SK-N-SH (cell line): ENCODE results near the gene C14orf180. TPM values are rescaled to one million over a fixed set of nuclear protein-coding genes. Genes with fewer than 3 reads are reported as not detected.

ENCODE experiments used
- CTCF ChIA-PET: fragments of 300-600, 350-600 bp; formaldehyde crosslinking; extraction: SDS; loops from one replicate; lab custom pipeline; 2021; lab: Yijun Ruan, JAX
- POLR2A ChIA-PET: fragments of 350-600 bp; sonication (Branson Sonifier 250); formaldehyde crosslinking; extraction: SDS; loops from one replicate; lab custom pipeline; 2020; ENCODE audit warnings: antibody characterized with exemption, inconsistent platforms; lab: Yijun Ruan, JAX
- DNase-seq: peaks from one replicate; pipeline ENCODE4 v3.0.0; 2012
- H2AFZ ChIP-seq: fragments of 200-600 bp; sonication (generic); 2 replicates; pipeline ENCODE4 v1.8.1; 2016; ENCODE audit warnings: antibody characterized with exemption, mild to moderate bottlenecking, low read depth
- H3F3A ChIP-seq: fragments of 200-600 bp; sonication (generic); replicated peaks from 2 replicates; pipeline ENCODE3; 2016; ENCODE audit warnings: antibody characterized with exemption, mild to moderate bottlenecking; ENCODE audit not compliant: insufficient read depth
- H3K27ac ChIP-seq, 2 experiments: fragments of 200-500 bp in 1 of 2; fragments of 200-600 bp in 1 of 2; sonication (Bioruptor generic) in 1 of 2; sonication (generic), shearing (Covaris generic) in 1 of 2; 2 replicates each; pipeline versions ENCODE4 v1.5.1 to v1.6.1; 2014 to 2016; ENCODE audit warnings: low read depth in 2 of 2, inconsistent platforms in 1 of 2, low read length in 1 of 2, mild to moderate bottlenecking in 1 of 2, mixed read lengths in 1 of 2
- H3K27me3 ChIP-seq: fragments of 200-600 bp; sonication (generic), shearing (Covaris generic); 2 replicates; pipeline ENCODE4 v1.6.1; 2016; ENCODE audit warnings: mixed run types; ENCODE audit not compliant: insufficient read depth
- H3K36me3 ChIP-seq, 2 experiments: fragments of 200-500 bp in 1 of 2; fragments of 200-600 bp in 1 of 2; sonication (Bioruptor generic) in 1 of 2; sonication (generic) in 1 of 2; replicated peaks in 1 of 2; 2 replicates each; pipeline versions ENCODE3 to v1.5.1; 2014 to 2016; ENCODE audit warnings: low read length in 1 of 2, mild to moderate bottlenecking in 1 of 2; ENCODE audit not compliant: insufficient read depth in 2 of 2, control insufficient read depth in 1 of 2
- H3K4me1 ChIP-seq, 2 experiments: fragments of 200-500 bp in 1 of 2; fragments of 200-600 bp in 1 of 2; sonication (Bioruptor generic) in 1 of 2; sonication (generic), shearing (Covaris generic) in 1 of 2; 2 replicates each; pipeline versions ENCODE4 v1.5.1 to v1.6.1; 2014 to 2016; ENCODE audit warnings: low read depth in 1 of 2, low read length in 1 of 2, mixed run types in 1 of 2; ENCODE audit not compliant: insufficient read depth in 2 of 2, control insufficient read depth in 1 of 2
- H3K4me2 ChIP-seq: fragments of 200-600 bp; sonication (generic), shearing (Covaris generic); 2 replicates; pipeline ENCODE4 v1.6.1; 2017; ENCODE audit warnings: mixed run types
- H3K4me3 ChIP-seq, 2 experiments: fragments of 200-500 bp in 1 of 2; fragments of 200-600 bp in 1 of 2; sonication (Bioruptor generic) in 1 of 2; sonication (generic), shearing (Covaris generic) in 1 of 2; 2 replicates each; pipeline versions ENCODE4 v1.5.1 to v1.8.1; 2014 to 2016; ENCODE audit warnings: low read depth in 2 of 2, inconsistent platforms in 1 of 2, low read length in 1 of 2, mild to moderate bottlenecking in 1 of 2, mixed read lengths in 1 of 2, moderate library complexity in 1 of 2
- H3K79me2 ChIP-seq: fragments of 200-600 bp; sonication (generic); 2 replicates; pipeline ENCODE4 v1.8.1; 2017; ENCODE audit warnings: mild to moderate bottlenecking; ENCODE audit not compliant: insufficient read depth
- H3K9ac ChIP-seq: fragments of 200-600 bp; sonication (generic); 2 replicates; pipeline ENCODE4 v1.6.1; 2017; ENCODE audit warnings: mixed run types
- H3K9me2 ChIP-seq: fragments of 200-600 bp; sonication (generic); 2 replicates; pipeline ENCODE4 v1.6.1; 2017; ENCODE audit warnings: mixed run types
- H3K9me3 ChIP-seq: fragments of 200-600 bp; sonication (generic); 2 replicates; pipeline ENCODE4 v1.6.1; 2017; ENCODE audit warnings: mixed run types, mild to moderate bottlenecking, moderate library complexity
- H4K20me1 ChIP-seq: fragments of 200-600 bp; sonication (generic); 2 replicates; pipeline ENCODE4 v1.6.1; 2017; ENCODE audit warnings: mild to moderate bottlenecking, mixed run types; ENCODE audit not compliant: insufficient read depth
- FOSL2 ChIP-seq: IDR thresholded peaks from 2 replicates; pipeline ENCODE4 v1.4.0; 2012; ENCODE audit warnings: low read depth, mild to moderate bottlenecking, moderate library complexity, borderline replicate concordance
- GABPA ChIP-seq: IDR thresholded peaks from 2 replicates; pipeline ENCODE4 v1.4.0; 2012; ENCODE audit warnings: low read depth, mild to moderate bottlenecking
- GATA2 ChIP-seq: sonication (generic); formaldehyde crosslinking; IDR thresholded peaks from 2 replicates; pipeline ENCODE4 v1.5.0; 2020; ENCODE audit warnings: mild to moderate bottlenecking, missing genetic modification reagents
- JUND ChIP-seq: IDR thresholded peaks from 2 replicates; pipeline ENCODE4 v1.4.0; 2012
- NRF1 ChIP-seq: IDR thresholded peaks from 2 replicates; pipeline ENCODE4 v1.6.1; 2012; ENCODE audit warnings: low read depth, mild to moderate bottlenecking, low read length
- POLR2AphosphoS5 ChIP-seq: IDR thresholded peaks from 2 replicates; pipeline ENCODE4 v1.6.1; 2012; ENCODE audit warnings: low read depth, low read length
- SIN3A ChIP-seq: IDR thresholded peaks from 2 replicates; pipeline ENCODE4 v1.6.1; 2012; ENCODE audit warnings: low read depth, mild to moderate bottlenecking, low read length, moderate library complexity, borderline replicate concordance
- TEAD4 ChIP-seq: IDR thresholded peaks from 2 replicates; pipeline ENCODE4 v1.4.0; 2012; ENCODE audit warnings: mild to moderate bottlenecking, borderline replicate concordance; ENCODE audit not compliant: insufficient read depth
- YY1 ChIP-seq: IDR thresholded peaks from 2 replicates; pipeline ENCODE4 v1.4.0; 2012; ENCODE audit warnings: low read depth, mild to moderate bottlenecking
- WGBS: methylation state at CpG from one replicate; pipeline ENCODE4 v1.1.6; 2017; ENCODE audit warnings: low lambda C conversion rate; 5-methylcytosine and 5-hydroxymethylcytosine counted together
- polyA plus RNA-seq, 3 experiments: library from polyadenylated mRNA; depleted of rRNA; stranded (reverse); fragments of >200 nt; gene quantifications; 2 replicates each; pipeline ENCODE4 v1.2.3, GENCODE V29; 2012
- TF ChIP-seq, protein P1 (sequence below): IDR thresholded peaks from 2 replicates; pipeline ENCODE4 v1.6.1; 2012; ENCODE audit warnings: mild to moderate bottlenecking, low read depth, low read length, moderate library complexity
- TF ChIP-seq, protein P2 (sequence below): IDR thresholded peaks from 2 replicates; pipeline ENCODE4 v1.4.0; 2012; ENCODE audit warnings: low read depth, borderline replicate concordance
- TF ChIP-seq, protein P3 (sequence below): fragments of 150-350 bp; IDR thresholded peaks from 2 replicates; pipeline ENCODE4 v1.6.1; 2017; ENCODE audit warnings: antibody characterized with exemption, low read length, low read depth, borderline replicate concordance

Gene C14orf180
- polyA plus RNA-seq, 1 of the 3 experiments (the other 2 are of a cell fraction), result not detected

DNA sequence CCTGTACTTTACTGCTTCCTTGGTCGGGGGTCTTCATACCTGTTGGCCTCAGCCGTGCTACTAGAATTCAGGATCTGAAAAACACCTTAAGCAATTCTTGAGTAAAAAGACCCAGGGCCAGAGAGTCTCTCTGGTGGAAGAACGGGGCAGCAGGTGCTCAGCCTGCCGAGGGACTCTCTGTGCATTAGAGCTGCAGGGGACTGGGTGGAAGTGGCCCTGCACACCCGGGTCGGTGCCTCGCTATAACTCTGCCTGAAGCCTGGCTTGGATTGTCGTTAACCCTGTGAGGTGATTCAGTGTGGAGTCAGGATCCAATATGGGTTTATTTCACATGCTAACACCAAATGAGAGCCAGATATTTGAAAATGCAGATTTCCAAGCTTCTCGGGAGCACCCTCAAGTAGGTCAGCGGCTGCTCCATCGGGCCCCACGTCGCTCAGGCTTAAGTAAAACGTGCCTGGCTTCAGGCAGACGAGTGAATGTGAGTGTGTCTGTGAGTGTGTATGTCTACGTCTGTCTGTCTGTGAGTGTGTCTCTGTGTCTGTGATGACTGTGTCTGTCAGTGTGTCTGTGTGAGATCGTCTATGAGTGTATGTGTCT is 35.1 kb upstream of the C14orf180 start:
- Histone ChIP-seq H2AFZ (no peak overlapping the region), H3K9me2 (no peaks in the 10 kb centered on the region), H3K36me3 (no peaks in the 10 kb centered on the region), H3K27ac (no peak overlapping the region), H3K9me3 (no peaks in the 10 kb centered on the region), H4K20me1 (no peaks in the 10 kb centered on the region), H3K4me1 (no peaks in the 10 kb centered on the region; a peak in 2 of 4 replicates), H3F3A (no peaks in the 10 kb centered on the region), H3K27me3 (no peaks in the 10 kb centered on the region), H3K79me2 (no peaks in the 10 kb centered on the region), H3K4me2 (no peak overlapping the region), H3K9ac (no peak overlapping the region), H3K4me3 (no peak overlapping the region)
- WGBS, result 49% methylated on average over 17 of the region's 17 CpGs
- no peak for DNase-seq
- POLR2A ChIA-PET, result no interaction called here
- TF ChIP-seq POLR2AphosphoS5, result no peak
- no peak for TF ChIP-seq TEAD4
- no peak for TF ChIP-seq NRF1
- TF ChIP-seq JUND, result no peak
- no peak for TF ChIP-seq YY1
- TF ChIP-seq, protein P1, sequence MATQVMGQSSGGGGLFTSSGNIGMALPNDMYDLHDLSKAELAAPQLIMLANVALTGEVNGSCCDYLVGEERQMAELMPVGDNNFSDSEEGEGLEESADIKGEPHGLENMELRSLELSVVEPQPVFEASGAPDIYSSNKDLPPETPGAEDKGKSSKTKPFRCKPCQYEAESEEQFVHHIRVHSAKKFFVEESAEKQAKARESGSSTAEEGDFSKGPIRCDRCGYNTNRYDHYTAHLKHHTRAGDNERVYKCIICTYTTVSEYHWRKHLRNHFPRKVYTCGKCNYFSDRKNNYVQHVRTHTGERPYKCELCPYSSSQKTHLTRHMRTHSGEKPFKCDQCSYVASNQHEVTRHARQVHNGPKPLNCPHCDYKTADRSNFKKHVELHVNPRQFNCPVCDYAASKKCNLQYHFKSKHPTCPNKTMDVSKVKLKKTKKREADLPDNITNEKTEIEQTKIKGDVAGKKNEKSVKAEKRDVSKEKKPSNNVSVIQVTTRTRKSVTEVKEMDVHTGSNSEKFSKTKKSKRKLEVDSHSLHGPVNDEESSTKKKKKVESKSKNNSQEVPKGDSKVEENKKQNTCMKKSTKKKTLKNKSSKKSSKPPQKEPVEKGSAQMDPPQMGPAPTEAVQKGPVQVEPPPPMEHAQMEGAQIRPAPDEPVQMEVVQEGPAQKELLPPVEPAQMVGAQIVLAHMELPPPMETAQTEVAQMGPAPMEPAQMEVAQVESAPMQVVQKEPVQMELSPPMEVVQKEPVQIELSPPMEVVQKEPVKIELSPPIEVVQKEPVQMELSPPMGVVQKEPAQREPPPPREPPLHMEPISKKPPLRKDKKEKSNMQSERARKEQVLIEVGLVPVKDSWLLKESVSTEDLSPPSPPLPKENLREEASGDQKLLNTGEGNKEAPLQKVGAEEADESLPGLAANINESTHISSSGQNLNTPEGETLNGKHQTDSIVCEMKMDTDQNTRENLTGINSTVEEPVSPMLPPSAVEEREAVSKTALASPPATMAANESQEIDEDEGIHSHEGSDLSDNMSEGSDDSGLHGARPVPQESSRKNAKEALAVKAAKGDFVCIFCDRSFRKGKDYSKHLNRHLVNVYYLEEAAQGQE, result no peak
- TF ChIP-seq SIN3A, result no peak
- CTCF ChIA-PET, result interaction anchor here (3.6 kb wide), 1 partner anchor 19 kb away, joined by 13 read pairs; no protein-coding TSS in a partner anchor

DNA sequence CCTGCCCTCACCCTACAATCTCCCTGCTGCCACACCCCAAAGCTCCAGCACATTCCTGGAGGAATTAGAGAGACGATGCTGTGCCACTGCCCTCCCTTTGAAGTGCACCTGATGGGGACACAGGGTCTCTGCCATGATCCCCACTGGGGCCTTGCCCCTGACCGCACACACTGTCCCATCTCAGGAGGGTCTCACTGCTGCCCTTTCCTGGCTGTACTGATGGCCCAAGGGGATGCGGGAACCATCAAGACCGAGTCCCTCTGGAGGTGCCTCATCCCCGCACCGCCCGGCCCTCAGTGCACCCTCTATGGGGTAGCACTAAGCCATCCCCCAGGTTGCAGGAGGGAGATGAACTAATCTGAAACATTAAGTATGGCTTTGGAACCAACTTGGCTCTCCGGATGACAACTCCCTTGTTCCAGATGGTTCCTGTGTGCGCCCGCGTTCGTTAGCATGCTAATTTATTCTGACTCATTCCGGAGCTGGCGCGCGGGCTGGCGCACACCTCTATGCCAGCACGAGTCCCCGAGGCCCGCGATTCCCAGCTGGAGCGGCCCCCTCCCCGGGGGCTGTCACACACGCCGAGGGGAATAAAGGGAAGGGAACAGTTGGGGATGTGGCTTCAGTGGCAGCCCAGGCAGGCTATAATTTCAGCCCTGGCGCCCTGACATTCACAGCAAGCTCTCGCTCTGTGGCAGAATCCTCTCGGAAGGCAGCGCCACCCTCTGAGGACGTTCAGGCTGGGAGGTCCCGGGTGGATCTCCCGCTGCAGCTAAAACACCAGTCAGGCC is 34.2 kb upstream of the C14orf180 start:
- WGBS, result 62% methylated on average over 29 of the region's 32 CpGs
- Histone ChIP-seq H4K20me1 (no peaks in the 10 kb centered on the region), H3K4me2 (no peak overlapping the region), H3K9me3 (no peaks in the 10 kb centered on the region), H3K9me2 (no peaks in the 10 kb centered on the region), H3K36me3 (no peaks in the 10 kb centered on the region), H3K9ac (no peak overlapping the region), H3F3A (no peaks in the 10 kb centered on the region), H3K27me3 (no peaks in the 10 kb centered on the region), H2AFZ (no peak overlapping the region), H3K27ac (no peak overlapping the region), H3K79me2 (no peaks in the 10 kb centered on the region), H3K4me3 (no peak overlapping the region), H3K4me1 (no peaks in the 10 kb centered on the region; a peak in 2 of 4 replicates)
- no peak for TF ChIP-seq GABPA
- TF ChIP-seq GATA2, result no peak
- TF ChIP-seq, protein P2, sequence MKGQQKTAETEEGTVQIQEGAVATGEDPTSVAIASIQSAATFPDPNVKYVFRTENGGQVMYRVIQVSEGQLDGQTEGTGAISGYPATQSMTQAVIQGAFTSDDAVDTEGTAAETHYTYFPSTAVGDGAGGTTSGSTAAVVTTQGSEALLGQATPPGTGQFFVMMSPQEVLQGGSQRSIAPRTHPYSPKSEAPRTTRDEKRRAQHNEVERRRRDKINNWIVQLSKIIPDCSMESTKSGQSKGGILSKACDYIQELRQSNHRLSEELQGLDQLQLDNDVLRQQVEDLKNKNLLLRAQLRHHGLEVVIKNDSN, result no peak
- TF ChIP-seq YY1, result no peak
- TF ChIP-seq POLR2AphosphoS5, result no peak
- no peak for TF ChIP-seq SIN3A
- TF ChIP-seq, protein P3, sequence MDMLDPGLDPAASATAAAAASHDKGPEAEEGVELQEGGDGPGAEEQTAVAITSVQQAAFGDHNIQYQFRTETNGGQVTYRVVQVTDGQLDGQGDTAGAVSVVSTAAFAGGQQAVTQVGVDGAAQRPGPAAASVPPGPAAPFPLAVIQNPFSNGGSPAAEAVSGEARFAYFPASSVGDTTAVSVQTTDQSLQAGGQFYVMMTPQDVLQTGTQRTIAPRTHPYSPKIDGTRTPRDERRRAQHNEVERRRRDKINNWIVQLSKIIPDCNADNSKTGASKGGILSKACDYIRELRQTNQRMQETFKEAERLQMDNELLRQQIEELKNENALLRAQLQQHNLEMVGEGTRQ, result no peak
- TF ChIP-seq FOSL2, result no peak
- ChIA-PET CTCF (interaction anchor here (0.8 to 3.6 kb wide), 2 partner anchors 9 to 18 kb away, joined by 3 to 13 read pairs; no protein-coding TSS in a partner anchor), POLR2A (no interaction called here)
- no peak for DNase-seq
